ENCODE measurements around the gene PSTPIP2. TPM values are rescaled to one million over a fixed set of nuclear protein-coding genes. Genes with fewer than 3 reads are reported as not detected.
"Not testable (repeated sequence)": the region's sequence is repeated elsewhere in the genome, so short reads cannot be mapped to it uniquely, and the experiment has no call there.

Gene PSTPIP2
- 1 to 10 TPM; 5.7 to 8.9 TPM for total RNA-seq
- long read RNA-seq, donor 1 = 0 reads
- long read RNA-seq, donor 2, partial matches to known transcripts = 0 of 5 reads
- long read RNA-seq, donor 2, other reads (novel, unspliced or antisense) = 2 of 5 reads

DNA sequence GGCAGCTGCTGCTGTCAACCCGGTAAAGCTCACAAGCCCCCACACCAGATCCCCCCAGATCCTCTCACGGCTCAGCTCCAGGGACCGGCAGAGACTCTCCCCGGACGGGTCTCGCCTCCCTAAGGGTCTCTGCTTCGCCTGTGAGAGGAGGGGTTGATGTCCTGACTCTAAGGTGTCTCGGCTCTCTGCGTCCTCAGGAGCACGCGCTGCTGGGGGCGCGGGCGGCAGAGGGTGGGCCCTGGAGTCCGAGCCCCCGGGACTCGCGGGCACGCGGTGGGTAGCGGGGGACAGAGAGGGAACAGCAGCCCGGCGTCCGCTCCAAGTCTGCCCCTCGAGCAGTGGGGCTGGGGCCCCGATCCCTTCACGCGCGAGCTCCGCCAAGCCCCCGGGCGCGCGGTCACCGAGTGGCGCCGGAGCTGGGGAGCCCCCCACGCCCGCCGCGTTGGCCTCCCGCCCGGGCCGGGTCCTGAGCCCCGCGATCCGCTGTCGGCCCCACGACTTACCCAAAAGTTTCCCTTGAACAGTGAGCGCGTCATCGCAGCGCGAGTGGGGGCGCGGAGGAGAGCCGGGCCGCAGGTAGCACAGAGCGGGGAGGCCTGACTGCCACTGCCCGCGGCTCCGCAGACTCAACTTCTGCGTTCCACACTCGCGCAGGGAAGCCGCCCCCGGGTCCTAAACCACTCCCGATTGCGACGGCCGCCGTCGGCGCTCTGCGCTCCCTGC, at the start of gene PSTPIP2:
Gene PSTPIP2, minus strand, starts transcription at position 608 of the 723 bp plus-strand sequence. Its CDS starts 72 bp downstream, at position 536.
- intact Hi-C loops (cut with DNase I) = loop anchor here in 1 of 2 donors (5.0 kb wide), 1 partner anchor 105 kb away; the partner anchor contains the start of gene EPG5
- DNase-seq (ENCODE audit: low spot score) = peak; percentile 94

DNA sequence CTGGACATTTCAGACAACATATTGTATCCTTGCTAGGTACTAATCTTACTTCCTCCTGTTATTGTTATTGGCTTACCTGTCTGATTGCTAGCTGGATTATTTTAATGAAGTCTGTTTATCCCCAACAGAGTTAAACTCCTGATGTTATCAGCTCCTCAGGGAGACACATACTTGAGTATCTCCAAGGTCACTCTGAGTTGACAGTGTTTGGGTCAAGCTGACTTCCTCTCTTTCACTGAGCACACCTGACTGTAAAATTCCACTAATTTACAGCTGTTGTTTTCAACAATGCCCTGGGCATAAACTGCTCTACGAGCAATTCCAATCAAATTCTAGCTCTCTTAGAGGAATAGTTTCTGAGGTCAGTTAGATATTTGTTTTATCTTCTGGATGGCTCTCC, 41.7 kb upstream of the PSTPIP2 start:
- no peak for DNase-seq (ENCODE audit: low spot score)
- intact Hi-C loops (cut with DNase I) = no loop called here

GRCh38 chr18:46110406-46110805, 38.3 kb upstream of the PSTPIP2 start:
- intact Hi-C loops (cut with DNase I) = no loop called here
- DNase-seq (ENCODE audit: low spot score) = no peak

DNA sequence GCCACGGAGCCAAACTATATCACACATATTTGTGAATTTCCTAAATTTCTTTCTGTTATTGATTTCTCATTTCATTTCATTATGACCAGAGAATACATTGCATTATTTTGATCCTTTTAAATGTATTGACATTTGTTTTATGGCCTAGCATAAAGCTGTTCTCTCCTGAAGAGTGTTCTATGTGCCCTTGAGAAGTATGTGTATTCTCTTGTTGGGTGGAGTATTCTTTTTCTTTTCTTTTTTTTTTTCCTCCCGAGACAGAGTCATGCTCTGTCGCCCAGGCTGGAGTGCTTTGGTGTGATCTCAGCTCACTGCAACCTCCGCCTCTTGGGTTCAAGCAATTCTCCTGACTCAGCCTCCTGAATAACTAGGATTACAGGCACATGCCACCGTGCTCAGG, 37.3 kb upstream of the PSTPIP2 start:
- intact Hi-C loops (cut with DNase I) = no loop called here
- DNase-seq (ENCODE audit: low spot score) = no peak

GRCh38 chr18:46104128-46104911, 32.3 kb upstream of the PSTPIP2 start, which contains the start of gene HAUS1:
TSS of gene HAUS1 (plus strand) at chr18:46104385. CDS start at chr18:46104412, 27 bp downstream.
- intact Hi-C loops (cut with DNase I) = no loop called here
- peak; percentile 96 for DNase-seq (ENCODE audit: low spot score)

DNA sequence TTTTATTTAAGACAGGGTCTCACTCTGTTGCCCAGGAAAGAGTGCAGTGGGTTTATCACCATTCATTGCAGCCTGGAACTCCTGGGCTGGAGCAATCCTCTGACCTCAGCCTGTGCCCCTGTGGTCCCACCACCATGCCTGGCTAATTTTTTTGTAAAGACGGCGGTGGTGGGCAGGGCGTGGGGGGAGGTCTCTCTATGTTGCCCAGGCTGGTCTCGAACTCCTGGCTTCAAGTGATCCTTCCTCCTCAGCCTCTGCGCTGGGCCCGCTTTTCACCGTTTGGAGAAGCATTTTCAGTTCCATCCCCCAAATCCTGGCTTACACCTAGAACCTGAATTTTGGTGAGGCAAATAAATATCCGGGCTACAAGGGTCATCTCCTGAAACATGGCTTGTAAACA, 27.4 kb upstream of the PSTPIP2 start:
- intact Hi-C loops (cut with DNase I) = no loop called here
- no peak for DNase-seq (ENCODE audit: low spot score)

DNA sequence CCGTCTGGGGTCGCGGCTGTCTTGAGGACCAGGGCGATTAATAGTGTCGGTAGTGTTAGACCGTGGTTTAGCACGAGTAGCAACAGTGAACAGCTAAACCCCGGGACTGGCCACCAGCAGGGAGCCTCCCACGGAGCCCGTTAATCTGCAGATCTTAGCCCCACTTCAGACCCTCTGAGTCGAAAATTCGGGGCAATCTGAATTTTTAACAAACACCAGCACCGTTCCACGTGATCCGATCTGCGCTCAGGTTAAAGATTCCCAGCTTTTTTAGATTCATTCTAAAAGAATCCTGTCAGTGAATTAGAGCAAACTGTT, 26.5 kb upstream of the PSTPIP2 start:
- intact Hi-C loops (cut with DNase I) = no loop called here

GRCh38 chr18:46097801-46098615, 25.9 kb upstream of the PSTPIP2 start, which contains the start of gene ATP5F1A:
TSS of gene ATP5F1A (minus strand) at chr18:46098296. CDS start at chr18:46098231, 65 bp downstream.
- DNase-seq (ENCODE audit: low spot score) = peak; percentile 98
- intact Hi-C loops (cut with DNase I) = no loop called here

More for the DNA sequence above, 26.5 kb upstream of the PSTPIP2 start:
- no peak for DNase-seq (ENCODE audit: low spot score)

DNA sequence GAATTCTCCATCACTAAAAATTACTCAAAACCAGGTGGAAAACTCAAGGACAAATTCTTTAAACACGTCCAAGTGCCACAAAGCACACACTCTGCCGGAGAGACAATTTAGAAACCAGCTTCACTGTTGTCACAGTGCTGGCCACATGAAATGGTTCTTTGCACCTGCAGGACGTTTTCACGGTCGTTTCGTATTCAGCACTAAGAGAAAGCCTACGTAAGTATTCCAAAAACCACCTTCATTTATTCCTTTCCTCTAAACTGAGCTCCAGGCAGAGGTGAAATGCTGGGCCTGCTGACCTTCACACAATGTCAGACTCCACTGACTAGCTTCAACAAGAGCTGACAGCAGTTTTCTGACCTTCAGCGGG, 25.4 kb upstream of the PSTPIP2 start:
- intact Hi-C loops (cut with DNase I) = no loop called here
- DNase-seq (ENCODE audit: low spot score) = no peak

GRCh38 chr18:46096651-46097300, 24.7 kb upstream of the PSTPIP2 start:
- intact Hi-C loops (cut with DNase I) = no loop called here
- no peak for DNase-seq (ENCODE audit: low spot score)

DNA sequence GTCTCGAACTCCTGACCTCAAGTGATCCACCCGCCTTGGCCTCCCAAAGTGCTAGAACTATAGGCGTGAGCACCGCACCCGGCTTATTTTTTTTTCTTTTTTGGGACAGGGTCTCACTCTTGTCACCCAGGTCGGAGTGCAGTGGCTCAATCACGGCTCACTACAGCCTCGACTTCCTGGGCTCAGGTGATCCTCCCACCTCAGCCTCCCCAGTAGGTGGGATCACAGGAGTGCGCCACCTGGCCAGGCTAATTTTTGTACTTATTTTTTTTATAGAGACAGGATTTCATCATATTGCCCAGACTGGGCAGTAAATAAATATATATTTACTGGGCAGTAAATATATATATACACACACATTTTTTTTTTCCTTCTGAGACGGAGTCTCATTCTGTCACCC, 23.5 kb upstream of the PSTPIP2 start:
- DNase-seq (ENCODE audit: low spot score) = no peak
- intact Hi-C loops (cut with DNase I) = no loop called here

GRCh38 chr18:46088501-46088900, 16.4 kb upstream of the PSTPIP2 start:
- DNase-seq (ENCODE audit: low spot score); intact Hi-C loops (cut with DNase I): not testable (repeated sequence)

- intact Hi-C loops (cut with DNase I) = no loop called here
Measured at GRCh38 chr18:46084431-46084830, 12.4 kb upstream of the PSTPIP2 start.

GRCh38 chr18:46080156-46080555, 8.1 kb upstream of the PSTPIP2 start:
- intact Hi-C loops (cut with DNase I) = no loop called here

More at GRCh38 chr18:46084431-46084830, 12.4 kb upstream of the PSTPIP2 start:
- DNase-seq (ENCODE audit: low spot score) = no peak

GRCh38 chr18:46079336-46079735, 7.3 kb upstream of the PSTPIP2 start:
- intact Hi-C loops (cut with DNase I) = no loop called here
- DNase-seq (ENCODE audit: low spot score) = no peak

More at GRCh38 chr18:46080156-46080555, 8.1 kb upstream of the PSTPIP2 start:
- no peak for DNase-seq (ENCODE audit: low spot score)

- intact Hi-C loops (cut with DNase I) = loop anchor here in 1 of 2 donors (5.0 kb wide), 1 partner anchor 106 kb away; the partner anchor contains the start of gene EPG5
- DNase-seq (ENCODE audit: low spot score) = no peak
Measured at GRCh38 chr18:46073474-46074331, 1.6 kb upstream of the PSTPIP2 start.

DNA sequence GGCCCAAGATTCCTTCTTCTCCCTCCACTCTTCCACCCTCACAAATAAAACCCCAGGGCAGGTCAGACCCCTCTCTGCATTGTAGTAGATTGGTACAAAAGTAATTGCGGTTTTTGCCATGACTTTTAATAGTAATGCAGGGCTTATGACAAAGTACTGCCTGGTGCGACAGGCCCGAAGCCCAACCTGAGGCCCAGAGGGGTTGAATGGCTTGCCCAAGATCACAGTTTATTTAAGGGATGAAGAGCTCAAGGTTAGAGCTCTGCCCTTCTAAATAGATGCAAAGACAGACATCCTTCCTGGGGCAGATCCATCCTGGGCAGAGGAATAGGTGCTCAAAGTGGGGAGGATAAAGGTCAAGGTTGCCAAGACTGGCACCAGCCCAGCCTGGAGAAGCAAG, 899 bp upstream of the PSTPIP2 start:
- intact Hi-C loops (cut with DNase I) = loop anchor here in 1 of 2 donors (5.0 kb wide), 1 partner anchor 106 kb away; the partner anchor contains the start of gene EPG5
- DNase-seq (ENCODE audit: low spot score) = no peak

DNA sequence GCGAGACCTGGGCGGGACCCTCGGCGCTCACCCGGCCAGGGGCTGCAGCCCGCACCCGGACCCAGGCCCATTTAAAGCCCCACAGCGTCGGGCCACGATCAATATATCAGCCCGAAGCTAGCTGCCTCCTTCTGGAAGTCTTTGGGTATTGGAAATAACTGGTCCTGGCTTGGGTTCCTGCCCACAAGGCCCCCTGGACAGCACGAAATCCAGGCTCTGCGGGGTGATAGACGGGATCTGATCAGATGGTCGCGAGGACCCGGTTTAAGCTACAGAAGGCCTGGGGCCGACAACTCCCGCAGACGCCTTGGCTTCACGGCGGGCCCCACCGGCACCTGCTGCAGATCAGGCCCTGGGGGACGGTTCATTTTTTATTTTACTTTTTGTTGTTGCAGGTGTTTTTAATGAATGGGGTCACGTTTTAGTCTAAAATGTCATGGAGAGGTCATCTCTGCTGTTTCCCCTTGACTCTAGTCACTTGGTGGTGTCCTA, 362 bp upstream of the PSTPIP2 start:
- intact Hi-C loops (cut with DNase I) = loop anchor here in 1 of 2 donors (5.0 kb wide), 1 partner anchor 105 kb away; the partner anchor contains the start of gene EPG5

More for the DNA sequence above, 362 bp upstream of the PSTPIP2 start:
- DNase-seq (ENCODE audit: low spot score) = no peak
